Heart left ventricle (tissue), 16 donors: Measurements from ENCODE around the gene RGL1. TPM values are rescaled to one million over a fixed set of nuclear protein-coding genes. Genes with fewer than 3 reads are reported as not detected.

ENCODE experiments used
- ATAC-seq, 4 donors: fragments of 200-7000 bp; cut with Tn5 transposase; one replicate each; pipeline ENCODE4 v1.9.1; 2020 to 2022; ENCODE audit warnings: moderate library complexity in 4 of 4, mild to moderate bottlenecking in 3 of 4, moderate number of reproducible peaks in 1 of 4
- DNase-seq, 5 donors: peaks; one replicate each; pipeline ENCODE4 v3.0.0-alpha.2; 2020
- H3K27ac ChIP-seq, 12 donors: fragments of 200-600 bp; sonication (generic) in 4 of 12; one replicate each; pipeline versions ENCODE4 v1.5.0 to v1.8.0; 2016 to 2022; ENCODE audit warnings: mild to moderate bottlenecking in 2 of 12
- H3K27me3 ChIP-seq, 9 donors: fragments of 200-600 bp; sonication (generic) in 2 of 9; one replicate each; pipeline versions ENCODE4 v1.5.1 to v1.8.0; 2016 to 2022; ENCODE audit warnings: mild to moderate bottlenecking in 3 of 9
- H3K36me3 ChIP-seq, 9 donors: fragments of 200-600 bp; sonication (generic) in 2 of 9; one replicate each; pipeline versions ENCODE4 v1.5.0 to v1.8.0; 2018 to 2022; ENCODE audit warnings: mild to moderate bottlenecking in 2 of 9
- H3K4me1 ChIP-seq, 12 donors: fragments of 200-600 bp; sonication (generic) in 4 of 12; one replicate each; pipeline versions ENCODE4 v1.5.0 to v1.8.0; 2016 to 2022; ENCODE audit warnings: mild to moderate bottlenecking in 3 of 12
- H3K4me3 ChIP-seq, 12 donors: fragments of 200-600 bp; sonication (generic) in 4 of 12; one replicate each; pipeline versions ENCODE4 v1.5.0 to v1.8.0; 2017 to 2022; ENCODE audit warnings: mild to moderate bottlenecking in 9 of 12, moderate library complexity in 4 of 12
- H3K9me3 ChIP-seq, 12 donors: fragments of 200-600 bp; sonication (generic) in 4 of 12; one replicate each; pipeline versions ENCODE4 v1.5.0 to v1.8.0; 2016 to 2022; ENCODE audit warnings: mild to moderate bottlenecking in 1 of 12
- CTCF ChIP-seq, 12 donors: fragments of 200-600 bp; sonication (generic) in 4 of 12; IDR thresholded peaks; one replicate each; pipeline versions ENCODE4 v1.5.0 to v1.8.0; 2018 to 2022; ENCODE audit warnings: antibody characterized with exemption in 12 of 12, mild to moderate bottlenecking in 5 of 12
- POLR2A ChIP-seq, 2 donors: fragments of 450-650 bp; IDR thresholded peaks; one replicate each; pipeline ENCODE4 v1.6.1; 2017; ENCODE audit warnings: antibody characterized with exemption in 2 of 2, mild to moderate bottlenecking in 2 of 2, moderate library complexity in 2 of 2
- WGBS, 4 donors: extraction: QIAGEN DNeasy Blood & Tissue Kit in 2 of 4; methylation state at CpG; one replicate each; pipeline versions ENCODE4 v1.1.5 to v1.1.7; 2013 to 2018; 5-methylcytosine and 5-hydroxymethylcytosine counted together
- intact Hi-C, 10 donors: fragments of 100-400 bp; cut with DNase I; formaldehyde crosslinking; loops; one replicate each; pipeline versions ENCODE4 v1.11.1 to v1.14.2; 2022
- polyA plus RNA-seq, 2 donors: library from polyadenylated mRNA; stranded (reverse); fragments of 200-250 nt; gene quantifications; one replicate each; pipeline ENCODE4 v1.2.3, GENCODE V29; 2013
- total RNA-seq, 9 donors: library from RNA; depleted of rRNA in 2 of 9; stranded (reverse); fragments of >200 nt in 2 of 9; fragmentation: NEBNext Ultra II Directional in 3 of 9; extraction: Animal tissue kit (Norgen Biotek cat#: 25700) in 3 of 9; gene quantifications; one replicate each; pipeline versions ENCODE4 v1.1.0 to v1.2.4, GENCODE V29; 2016 to 2023
- donor health status: ischemic (EF 13 %, LVEDD 7.1; RV severe dilation, severe dysfunction).
- donor health status: healthy with polysubstance abuse.
- donor health status: DM: no; HTN: yes; CAD: no.
- donor health status: DM: no; HTN: no; CAD: no.
- donor health status: ischemic (EF 25% LVEDD 6.9; RV normal size, moderate dysfunction).
- donor health status: ischemic (EF 25% LVEDD 5.7; RV mildly dilated, moderate dysfunction).
- donor health status: healthy.
- donor health status: DM: yes; HTN: yes; CAD: no.
- donor health status: ischemic (EF 35%, LVEDD 5.7; RV mildly dilated, moderate dysfunction).
- donor health status: nonischemic (EF 11% LVEDD 7.7; RV severe dilation, severe dysfunction).
- donor health status: DM: yes; HTN: yes; CAD: no.
- donor health status: PGD.
- donor health status: ischemic (EF 29% LVEDD 5.4; RV normal size, mild dysfunction).
- donor health status: nonischemic (EF 23%, LVEDD 6.1; RV moderate dilation, normal function).

Gene RGL1
- total and polyA plus RNA-seq, 11 donors, result 5.6 to 50.6 (median 15.5) TPM

- no peak overlapping the region for H3K4me3 ChIP-seq
- H3K27me3 ChIP-seq, result no peaks in the 10 kb centered on the region
- H3K36me3 ChIP-seq, result peaks cover 0 to 7% (median 0%) of the 10 kb centered on the region in 9 donors
- no peak for TF ChIP-seq CTCF (IDR thresholded peaks at IDR 0.05)
- TF ChIP-seq POLR2A (IDR thresholded peaks at IDR 0.05), result no peak
- peaks cover 0 to 76% (median 19%) of the 10 kb centered on the region in 12 donors for H3K4me1 ChIP-seq
- H3K9me3 ChIP-seq, result no peaks in the 10 kb centered on the region
- DNase-seq, result no peak
- intact Hi-C loops, result loop anchor here in 1 of 10 donors (5.0 kb wide), 1 partner anchor 45 kb away; no protein-coding TSS in a partner anchor
- H3K27ac ChIP-seq, result peak overlapping the region in 1 of 12 donors; percentile 23
- no peak for ATAC-seq
Measured at GRCh38 chr1:183832459-183832858, 27.5 kb downstream of the RGL1 start.

GRCh38 chr1:183834568-183834967 lies 29.6 kb downstream of the RGL1 start:
- Histone ChIP-seq H3K4me3 (no peak overlapping the region), H3K4me1 (peaks cover 0 to 82% (median 17%) of the 10 kb centered on the region in 12 donors), H3K27ac (peak overlapping the region in 2 of 12 donors; percentile 16 to 19), H3K9me3 (no peaks in the 10 kb centered on the region), H3K27me3 (no peaks in the 10 kb centered on the region), H3K36me3 (peaks cover 0 to 10% (median 0%) of the 10 kb centered on the region in 9 donors)
- TF ChIP-seq CTCF (IDR thresholded peaks at IDR 0.05), result no peak
- TF ChIP-seq POLR2A (IDR thresholded peaks at IDR 0.05), result no peak
- DNase-seq (no peak), ATAC-seq (peak in 2 of 4 donors; percentile 45 to 78)
- WGBS, 4 donors, result 36 to 45% (median 40%) methylated on average over 3 of the region's 3 CpGs
- intact Hi-C loops, result loop anchor here in 1 of 10 donors (5.0 kb wide), 1 partner anchor 43 kb away; no protein-coding TSS in a partner anchor

DNA sequence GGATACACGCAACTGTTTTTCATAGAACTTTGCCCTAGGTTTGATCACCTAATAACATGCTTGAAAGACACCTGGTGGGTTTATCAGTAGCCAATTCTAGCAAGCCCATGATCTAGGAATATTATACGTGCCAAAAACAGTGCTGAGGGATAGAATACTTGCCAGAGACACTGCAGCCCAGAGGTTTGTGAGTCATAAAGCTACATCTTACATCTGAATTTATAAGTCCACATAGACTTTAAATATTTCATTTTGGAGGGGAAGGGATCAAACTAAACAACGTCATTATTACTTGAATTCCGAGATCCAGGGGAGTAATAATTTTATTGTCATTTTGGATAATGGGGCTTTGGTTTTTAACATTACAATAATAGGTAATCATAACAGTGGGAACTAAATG lies 31.7 kb downstream of the RGL1 start:
- H3K27ac ChIP-seq, result no peak overlapping the region
- H3K36me3 ChIP-seq, result peaks cover 0 to 10% (median 0%) of the 10 kb centered on the region in 9 donors
- DNase-seq, result no peak
- H3K27me3 ChIP-seq, result no peaks in the 10 kb centered on the region
- peaks cover 0 to 71% (median 18%) of the 10 kb centered on the region in 12 donors for H3K4me1 ChIP-seq
- no peaks in the 10 kb centered on the region for H3K9me3 ChIP-seq
- WGBS, 4 donors, result 80 to 87% (median 83%) methylated on average over 4 of the region's 4 CpGs
- intact Hi-C loops, result no loop called here
- TF ChIP-seq CTCF (IDR thresholded peaks at IDR 0.05), result no peak
- TF ChIP-seq POLR2A (IDR thresholded peaks at IDR 0.05), result no peak
- no peak for ATAC-seq
- H3K4me3 ChIP-seq, result no peak overlapping the region

- ATAC-seq (peak in 2 of 4 donors; percentile 46 to 59), DNase-seq (no peak)
- Histone ChIP-seq H3K9me3 (no peaks in the 10 kb centered on the region), H3K4me3 (no peak overlapping the region), H3K4me1 (peaks cover 0 to 71% (median 21%) of the 10 kb centered on the region in 12 donors), H3K27ac (no peak overlapping the region), H3K27me3 (no peaks in the 10 kb centered on the region), H3K36me3 (peaks cover 0 to 10% (median 0%) of the 10 kb centered on the region in 9 donors)
- no peak for TF ChIP-seq CTCF (IDR thresholded peaks at IDR 0.05)
- no peak for TF ChIP-seq POLR2A (IDR thresholded peaks at IDR 0.05)
- WGBS, 4 donors, result 32 to 80% (median 66%) methylated on average over 1 of the region's 1 CpG
- intact Hi-C loops, result no loop called here
Measured at GRCh38 chr1:183837062-183837461, 32.1 kb downstream of the RGL1 start.
